ENCODE data around the gene PIP4K2A. TPM values are rescaled to one million over a fixed set of nuclear protein-coding genes. Genes with fewer than 3 reads are reported as not detected.

The PIP4K2A gene
- total and polyA plus RNA-seq, 2 donors (not counting 3 experiments of a cell fraction or from before 2014, with no cell fraction given) = 11.8 to 32.6 TPM

DNA sequence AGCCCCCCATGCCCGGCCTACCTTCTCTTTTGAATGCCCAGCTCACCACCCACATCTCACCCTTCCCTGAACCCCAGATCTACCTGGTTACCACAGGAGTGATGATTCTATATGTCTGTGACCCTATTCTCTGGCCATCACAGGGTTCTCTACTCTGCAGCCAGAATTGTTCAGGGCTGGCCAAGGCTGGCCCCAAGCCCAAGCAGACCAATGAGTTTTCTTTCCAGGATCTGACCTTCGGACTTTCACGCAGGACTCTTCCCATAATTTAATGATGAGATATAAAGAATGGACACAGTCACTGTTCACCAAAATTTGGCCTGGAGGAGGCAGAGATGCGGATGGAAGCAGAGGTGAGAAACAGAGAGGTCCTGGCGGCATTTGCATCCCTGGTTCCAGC, 72.6 kb downstream of the PIP4K2A start:
- FAIRE-seq = no peak
- H3K27ac ChIP-seq (ENCODE audit: insufficient read depth, low read depth, low read length) = no peak overlapping the region
- H3K9me3 ChIP-seq (replicated peaks; ENCODE audit: control insufficient read depth, insufficient read depth, low read length) = no peaks in the 10 kb centered on the region

DNA sequence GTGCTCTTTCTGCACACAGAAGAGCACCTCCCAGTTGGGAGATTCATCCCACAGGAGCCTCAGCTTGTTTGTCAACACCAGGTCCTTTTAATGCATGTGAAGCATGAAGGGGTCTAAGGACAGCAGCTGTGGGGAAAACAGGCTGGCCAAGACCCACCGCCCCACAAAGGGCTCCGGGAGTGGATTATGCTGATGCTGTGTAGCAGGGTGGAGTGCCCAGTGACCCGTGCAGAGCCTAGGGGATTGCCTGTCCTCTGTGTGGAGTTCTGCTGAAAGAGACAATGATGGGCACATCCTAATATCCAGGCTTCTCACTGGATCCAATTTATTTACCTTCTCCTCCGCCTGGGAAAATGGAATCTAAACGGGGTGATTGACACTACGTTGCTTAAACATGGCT, 74.0 kb downstream of the PIP4K2A start:
- POLR2A ChIA-PET = interaction anchor here (0.7 kb wide), 1 partner anchor 281 kb away, joined by 9 read pairs; no protein-coding TSS in a partner anchor
- dilution Hi-C loops (cut with MboI; ENCODE audit: extremely low pct_ligation_motif_present, low sequenced_read_pairs) = no loop called here

More for the DNA sequence above, 72.6 kb downstream of the PIP4K2A start:
- no TSS peak for BruUV-seq (replicated peaks)
- dilution Hi-C loops (cut with MboI; ENCODE audit: extremely low pct_ligation_motif_present, low sequenced_read_pairs) = no loop called here
- Histone ChIP-seq H3K4me2 (ENCODE audit: insufficient read depth, low read length) (no peak overlapping the region), H4K20me1 (replicated peaks; ENCODE audit: control insufficient read depth, extremely low read depth, insufficient read depth, low read length) (peaks cover 3% of the 10 kb centered on the region), H3K79me2 (ENCODE audit: control insufficient read depth, insufficient read depth, low read length) (peaks cover 7% of the 10 kb centered on the region), H3K9ac (replicated peaks; ENCODE audit: extremely low read depth, insufficient read depth, low read length) (no peak overlapping the region), H3K4me1 (ENCODE audit: control insufficient read depth, extremely low read depth, insufficient read depth, low read length) (peaks cover 2% of the 10 kb centered on the region), H3K4me3 (replicated peaks in 1 of 3; ENCODE audit: insufficient read depth in 1 of 3, low read depth in 1 of 3, low read length in 3 of 3) (no peak overlapping the region), H3K27me3 (ENCODE audit: control insufficient read depth in 2 of 2, insufficient read depth in 2 of 2, low read length in 2 of 2) (no peaks in the 10 kb centered on the region), H3K9me1 (replicated peaks; ENCODE audit: control insufficient read depth, extremely low read depth, insufficient read depth, low read length) (no peaks in the 10 kb centered on the region), H3K36me3 (ENCODE audit: control insufficient read depth in 2 of 2, extremely low read depth in 1 of 2, insufficient read depth in 2 of 2, low read length in 2 of 2) (no peaks in the 10 kb centered on the region), H2AFZ (ENCODE audit: low read depth, low read length) (no peak overlapping the region)
- TF ChIP-seq GATA2 (IDR thresholded peaks at IDR 0.05; ENCODE audit: insufficient read depth, insufficient read length, low read depth, low read length) (no peak), JUN (IDR thresholded peaks at IDR 0.05; ENCODE audit: borderline replicate concordance, insufficient read depth, insufficient read length, low read depth) (no peak)
- TF ChIP-seq, protein P1, sequence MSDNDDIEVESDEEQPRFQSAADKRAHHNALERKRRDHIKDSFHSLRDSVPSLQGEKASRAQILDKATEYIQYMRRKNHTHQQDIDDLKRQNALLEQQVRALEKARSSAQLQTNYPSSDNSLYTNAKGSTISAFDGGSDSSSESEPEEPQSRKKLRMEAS (IDR thresholded peaks at IDR 0.05; ENCODE audit: insufficient read depth, insufficient read length) = no peak
- POLR2A ChIA-PET = no interaction called here
- CTCF ChIA-PET = interaction anchor here (0.6 kb wide), 1 partner anchor 14 kb away, joined by 3 read pairs; no protein-coding TSS in a partner anchor
- no peak for DNase-seq (ENCODE audit: low read depth, low spot score)
- intact Hi-C loops (cut with micrococcal nuclease) = no loop called here

More for the DNA sequence above, 74.0 kb downstream of the PIP4K2A start:
- TF ChIP-seq GATA2 (IDR thresholded peaks at IDR 0.05; ENCODE audit: insufficient read depth, insufficient read length, low read depth, low read length) (no peak), FOS (IDR thresholded peaks at IDR 0.05; ENCODE audit: borderline replicate concordance, insufficient read depth, low read length) (no peak), POLR2A (IDR thresholded peaks at IDR 0.05; ENCODE audit: low read depth, low read length) (no peak), JUN (IDR thresholded peaks at IDR 0.05; ENCODE audit: borderline replicate concordance, insufficient read depth, insufficient read length, low read depth) (no peak), EZH2 (IDR thresholded peaks at IDR 0.05; ENCODE audit: borderline replicate concordance, low read depth, low read length, severe bottlenecking) (no peak), MYC (IDR thresholded peaks at IDR 0.05; ENCODE audit: low read depth, low read length) (no peak), POLR2AphosphoS5 (IDR thresholded peaks at IDR 0.05; ENCODE audit: insufficient read depth, low read depth, low read length) (no peak)
- TF ChIP-seq, protein P2, sequence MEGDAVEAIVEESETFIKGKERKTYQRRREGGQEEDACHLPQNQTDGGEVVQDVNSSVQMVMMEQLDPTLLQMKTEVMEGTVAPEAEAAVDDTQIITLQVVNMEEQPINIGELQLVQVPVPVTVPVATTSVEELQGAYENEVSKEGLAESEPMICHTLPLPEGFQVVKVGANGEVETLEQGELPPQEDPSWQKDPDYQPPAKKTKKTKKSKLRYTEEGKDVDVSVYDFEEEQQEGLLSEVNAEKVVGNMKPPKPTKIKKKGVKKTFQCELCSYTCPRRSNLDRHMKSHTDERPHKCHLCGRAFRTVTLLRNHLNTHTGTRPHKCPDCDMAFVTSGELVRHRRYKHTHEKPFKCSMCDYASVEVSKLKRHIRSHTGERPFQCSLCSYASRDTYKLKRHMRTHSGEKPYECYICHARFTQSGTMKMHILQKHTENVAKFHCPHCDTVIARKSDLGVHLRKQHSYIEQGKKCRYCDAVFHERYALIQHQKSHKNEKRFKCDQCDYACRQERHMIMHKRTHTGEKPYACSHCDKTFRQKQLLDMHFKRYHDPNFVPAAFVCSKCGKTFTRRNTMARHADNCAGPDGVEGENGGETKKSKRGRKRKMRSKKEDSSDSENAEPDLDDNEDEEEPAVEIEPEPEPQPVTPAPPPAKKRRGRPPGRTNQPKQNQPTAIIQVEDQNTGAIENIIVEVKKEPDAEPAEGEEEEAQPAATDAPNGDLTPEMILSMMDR (IDR thresholded peaks at IDR 0.05; ENCODE audit: extremely low read depth in 1 of 2, insufficient read depth in 1 of 2, low read depth in 1 of 2, low read length in 2 of 2) = no peak
- TF ChIP-seq, protein P1 (IDR thresholded peaks at IDR 0.05; ENCODE audit: insufficient read depth, insufficient read length) = no peak
- CTCF ChIA-PET = interaction anchor here (0.6 kb wide), 1 partner anchor 134 kb away, joined by 3 read pairs; no protein-coding TSS in a partner anchor
- BruUV-seq (replicated peaks) = no TSS peak
- FAIRE-seq (no peak), DNase-seq (ENCODE audit: low read depth, low spot score) (no peak)
- no peak overlapping the region for H3K9ac ChIP-seq (replicated peaks; ENCODE audit: extremely low read depth, insufficient read depth, low read length)
- H3K27me3 ChIP-seq (ENCODE audit: control insufficient read depth in 2 of 2, insufficient read depth in 2 of 2, low read length in 2 of 2) = no peaks in the 10 kb centered on the region
- H3K36me3 ChIP-seq (ENCODE audit: control insufficient read depth in 2 of 2, extremely low read depth in 1 of 2, insufficient read depth in 2 of 2, low read length in 2 of 2) = peaks cover 0 to 2% of the 10 kb centered on the region in 2 experiments
- H3K4me2 ChIP-seq (ENCODE audit: insufficient read depth, low read length) = no peak overlapping the region
- intact Hi-C loops (cut with micrococcal nuclease) = no loop called here
- peaks cover 3% of the 10 kb centered on the region for H4K20me1 ChIP-seq (replicated peaks; ENCODE audit: control insufficient read depth, extremely low read depth, insufficient read depth, low read length)
- no peaks in the 10 kb centered on the region for H3K9me1 ChIP-seq (replicated peaks; ENCODE audit: control insufficient read depth, extremely low read depth, insufficient read depth, low read length)
- H3K27ac ChIP-seq (ENCODE audit: insufficient read depth, low read depth, low read length) = no peak overlapping the region
- H3K4me3 ChIP-seq (replicated peaks in 1 of 3; ENCODE audit: insufficient read depth in 1 of 3, low read depth in 1 of 3, low read length in 3 of 3) = no peak overlapping the region
- H2AFZ ChIP-seq (ENCODE audit: low read depth, low read length) = no peak overlapping the region
- H3K79me2 ChIP-seq (ENCODE audit: control insufficient read depth, insufficient read depth, low read length) = peaks cover 7% of the 10 kb centered on the region
- H3K4me1 ChIP-seq (ENCODE audit: control insufficient read depth, extremely low read depth, insufficient read depth, low read length) = no peaks in the 10 kb centered on the region
- H3K9me3 ChIP-seq (replicated peaks; ENCODE audit: control insufficient read depth, insufficient read depth, low read length) = no peaks in the 10 kb centered on the region
